ENCODE data around the gene CGB2.

Gene CGB2

DNA sequence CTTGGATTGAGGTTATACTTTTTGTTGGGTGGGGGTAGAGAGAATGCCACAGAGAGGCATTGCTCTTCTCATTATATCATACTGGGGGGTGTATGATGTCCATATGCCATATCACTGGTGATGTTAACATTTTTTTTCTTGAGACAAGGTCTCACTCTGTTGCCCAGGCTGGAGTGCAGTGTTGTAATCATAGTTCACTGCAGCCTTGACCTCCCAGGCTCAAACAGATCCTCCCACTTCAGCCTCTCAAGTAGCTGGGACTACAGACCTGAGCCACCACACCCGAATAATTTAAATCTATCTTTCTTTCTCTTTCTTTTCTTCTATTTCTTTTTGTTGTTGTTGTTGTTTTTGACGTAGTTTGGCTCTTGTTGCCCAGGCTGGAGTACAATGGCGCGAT, 48.7 kb downstream of the CGB2 start:
- TF ChIP-seq CTBP1 (IDR thresholded peaks at IDR 0.05; ENCODE audit: borderline replicate concordance): no peak
- no peak for TF ChIP-seq HDGF (IDR thresholded peaks at IDR 0.05; ENCODE audit: borderline replicate concordance)
- TF ChIP-seq NFRKB (IDR thresholded peaks at IDR 0.05): no peak
- CTCF ChIA-PET: no interaction called here
- POLR2A ChIA-PET: no interaction called here
- DNase-seq (ENCODE audit: extremely low spot score): no peak

DNA sequence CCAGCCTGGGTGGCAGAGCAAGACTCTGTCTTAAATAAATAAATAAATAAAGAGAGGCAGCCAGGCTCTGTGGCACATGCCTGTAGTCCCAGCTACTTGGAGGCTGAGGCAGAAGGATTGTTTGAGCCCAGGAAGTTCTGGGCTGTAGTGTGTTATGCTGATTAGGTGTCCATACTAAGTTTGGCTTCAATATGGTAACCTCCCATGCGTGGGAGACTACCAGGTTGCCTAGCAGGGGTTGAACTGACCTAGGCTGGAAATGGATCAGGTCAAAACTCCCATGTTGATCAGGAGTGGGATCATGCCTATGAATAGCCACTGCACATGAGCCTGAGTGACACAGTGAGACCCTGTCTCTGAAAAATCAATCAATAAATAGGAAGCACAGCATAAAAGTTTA, 49.6 kb downstream of the CGB2 start:
- ChIA-PET POLR2A (no interaction called here), CTCF (no interaction called here)
- TF ChIP-seq HDGF (IDR thresholded peaks at IDR 0.05; ENCODE audit: borderline replicate concordance): no peak
- no peak for TF ChIP-seq TARDBP (IDR thresholded peaks at IDR 0.05)
- no peak for TF ChIP-seq ARNT (IDR thresholded peaks at IDR 0.05)
- no peak for TF ChIP-seq NFRKB (IDR thresholded peaks at IDR 0.05)
- DNase-seq (ENCODE audit: extremely low spot score): no peak

Measured in HEK293T (cell line).